CD4-positive, alpha-beta T cell treated with Interleukin-6 at 100 ng/mL for 8 hours (primary cell): Measurements from ENCODE around the gene CTIF.

Experiments used
- DNase-seq: peaks from one replicate; pipeline ENCODE4 v3.0.0-alpha.2; 2020; ENCODE audit warnings: mixed read lengths, low spot score

Gene CTIF

GRCh38 chr18:48621815-48622555, 83.2 kb downstream of the CTIF start:
- no peak for DNase-seq

DNA sequence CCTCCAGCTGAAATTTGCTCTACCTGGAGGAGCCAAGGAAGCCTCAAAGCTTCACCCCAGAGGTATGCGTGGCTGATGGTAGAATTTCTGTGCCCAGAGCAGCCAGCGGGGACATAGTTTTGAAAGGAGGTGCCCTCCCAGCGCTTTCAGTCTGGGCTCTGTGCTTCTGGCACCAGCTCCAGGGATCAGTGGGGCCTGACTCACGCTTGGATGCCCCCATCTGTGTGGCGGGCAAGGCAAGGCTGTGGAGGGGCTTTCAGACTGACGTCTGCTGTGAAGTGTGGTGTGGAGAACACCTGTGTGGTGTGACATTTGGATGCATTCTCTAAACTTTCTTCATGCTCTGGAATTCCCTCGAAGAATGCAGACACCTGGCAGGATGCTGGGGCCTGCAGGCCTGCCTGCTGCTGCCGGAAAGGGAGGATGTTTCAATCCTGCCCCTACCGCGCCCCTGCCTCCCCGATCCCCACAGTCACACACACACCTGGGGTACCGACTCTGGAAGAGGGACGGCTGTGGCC, 84.1 kb downstream of the CTIF start:
- DNase-seq, result no peak

- no peak for DNase-seq
Observed at GRCh38 chr18:48623468-48624235, 84.8 kb downstream of the CTIF start.

DNA sequence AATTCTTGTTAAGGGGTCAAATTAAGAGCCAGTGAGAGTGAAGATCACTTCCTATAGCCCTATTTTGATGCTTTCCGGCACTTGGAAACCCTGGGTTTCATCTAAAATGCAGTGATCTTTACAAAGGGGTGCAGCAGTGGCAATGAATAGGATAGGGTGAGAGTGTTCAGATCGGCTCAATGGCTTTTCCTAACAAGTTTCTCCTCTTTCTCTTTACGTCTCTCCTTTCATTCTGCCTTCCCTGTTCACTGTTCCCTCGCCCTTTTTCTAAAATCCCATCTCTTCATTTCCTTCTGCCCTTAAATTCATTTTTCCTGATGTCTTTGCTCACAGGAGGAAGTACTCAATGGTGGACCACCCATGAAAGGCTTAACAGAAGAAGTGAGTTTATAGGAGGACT, 86.0 kb downstream of the CTIF start:
- DNase-seq, result no peak

DNA sequence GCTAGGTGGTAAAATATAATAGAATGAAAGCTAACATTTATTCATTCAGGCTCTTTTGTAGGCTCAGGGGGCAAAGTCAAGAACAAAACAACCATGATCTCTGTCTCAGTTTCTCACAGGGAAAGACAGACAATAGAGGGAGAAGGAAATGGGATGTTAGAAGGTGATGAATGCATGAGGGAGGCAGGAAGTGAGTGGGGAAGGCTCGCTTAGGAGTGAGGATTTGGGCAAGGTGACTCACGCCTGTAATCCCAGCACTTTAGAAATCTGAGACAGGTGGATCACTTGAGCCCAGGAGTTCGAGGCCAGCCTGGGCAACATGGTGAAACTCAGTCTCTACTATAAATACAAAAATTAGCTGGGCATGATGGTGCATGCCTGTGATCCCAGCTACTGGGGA, 88.4 kb downstream of the CTIF start:
- DNase-seq, result no peak

GRCh38 chr18:48629730-48630324, 91.0 kb downstream of the CTIF start:
- no peak for DNase-seq

GRCh38 chr18:48631851-48632250, 93.0 kb downstream of the CTIF start:
- DNase-seq, result no peak

- DNase-seq, result no peak
Observed at GRCh38 chr18:48632676-48633257, 93.9 kb downstream of the CTIF start.

- DNase-seq, result no peak
Observed at GRCh38 chr18:48634491-48634890, 95.7 kb downstream of the CTIF start.

DNA sequence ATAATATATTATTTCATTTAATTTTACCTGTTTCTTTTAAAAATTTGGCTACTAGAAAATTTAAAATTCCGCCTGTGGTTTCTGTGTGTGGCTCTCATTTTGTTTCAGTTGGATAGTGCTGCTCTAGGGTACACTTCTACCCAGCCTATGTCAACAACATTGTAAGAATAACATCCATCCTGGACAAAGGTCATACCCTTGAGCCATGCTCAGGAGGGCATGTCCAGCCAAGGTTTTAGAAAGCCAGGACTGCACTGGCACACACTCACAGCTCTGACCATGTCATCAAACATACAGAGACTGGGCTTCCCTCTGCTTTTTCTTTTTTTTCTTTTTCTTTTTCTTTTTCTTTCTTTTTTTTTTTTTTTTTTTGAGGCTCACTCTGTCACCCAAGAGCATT, 96.1 kb downstream of the CTIF start:
- no peak for DNase-seq

- no peak for DNase-seq
Observed at GRCh38 chr18:48635806-48636205, 97.0 kb downstream of the CTIF start.

GRCh38 chr18:48636436-48636835, 97.6 kb downstream of the CTIF start:
- no peak for DNase-seq

DNA sequence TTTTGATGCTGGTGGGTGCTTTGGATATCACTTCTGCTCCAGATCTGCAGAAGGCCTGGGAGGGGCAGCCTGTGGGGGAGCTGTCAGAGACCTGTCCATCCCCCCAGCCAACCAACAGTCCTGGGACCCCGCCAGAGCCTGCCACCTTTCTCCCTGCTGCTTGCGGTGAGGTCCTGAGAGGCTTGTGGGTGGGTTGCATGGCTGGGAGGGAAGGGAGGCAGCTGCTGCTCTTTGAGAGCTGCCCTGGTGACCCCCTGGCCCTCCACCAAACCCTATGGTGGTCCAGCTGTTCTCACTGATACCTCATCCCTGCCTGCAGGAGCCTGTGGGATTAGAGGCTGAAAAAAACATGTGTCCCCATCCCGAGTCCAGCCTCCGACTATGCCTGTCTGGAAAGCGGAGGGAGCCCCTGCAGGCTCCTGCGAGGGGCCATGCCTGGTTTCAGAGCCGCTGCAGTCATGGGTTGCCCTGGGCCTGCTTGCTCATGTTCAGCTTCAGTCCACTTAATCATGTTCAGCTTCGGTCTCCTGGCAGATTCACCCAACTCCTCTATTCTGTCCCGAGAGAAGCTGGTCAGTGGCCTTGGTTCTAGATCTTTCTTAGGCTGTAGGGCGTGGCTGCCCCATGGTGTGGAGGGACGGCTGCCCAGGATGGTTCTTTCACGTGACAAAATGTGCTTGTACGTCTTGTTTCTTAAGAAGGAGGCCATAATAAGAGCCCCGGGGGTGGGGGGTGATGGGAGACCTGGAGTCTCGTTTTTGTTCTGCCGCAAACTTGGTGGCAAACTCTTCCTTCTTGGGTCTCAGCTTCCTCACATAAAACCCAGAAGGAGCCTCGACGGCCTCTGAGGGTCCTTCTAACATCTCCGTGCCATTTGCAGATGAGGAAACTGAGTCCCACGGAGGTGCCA, 98.5 kb downstream of the CTIF start:
- no peak for DNase-seq

DNA sequence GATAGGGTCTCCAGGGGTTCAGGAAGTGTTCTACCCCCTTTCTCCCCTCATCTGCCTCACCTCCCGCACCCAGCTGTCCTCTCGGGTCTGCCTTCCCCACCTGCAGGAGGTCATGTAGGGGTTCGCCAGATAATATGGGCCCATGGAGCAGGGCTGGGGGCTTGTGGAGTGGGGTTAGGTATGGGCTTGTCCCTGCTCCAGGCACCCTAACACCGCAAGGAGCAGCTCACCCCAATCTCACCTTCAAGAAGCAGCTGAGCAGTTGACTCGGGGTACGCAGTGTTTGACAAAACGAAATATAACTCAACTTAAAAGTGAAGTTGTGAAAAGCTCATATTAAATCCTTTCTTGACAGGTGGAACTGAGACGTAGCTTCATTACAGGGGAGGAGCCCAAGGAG, 99.6 kb downstream of the CTIF start:
- DNase-seq, result no peak

GRCh38 chr18:48638896-48639771, 100.3 kb downstream of the CTIF start:
- DNase-seq, result no peak

- DNase-seq, result no peak
Observed at GRCh38 chr18:48639772-48640432, 101.1 kb downstream of the CTIF start.

- no peak for DNase-seq
Observed at GRCh38 chr18:48640566-48641270, 101.9 kb downstream of the CTIF start.

DNA sequence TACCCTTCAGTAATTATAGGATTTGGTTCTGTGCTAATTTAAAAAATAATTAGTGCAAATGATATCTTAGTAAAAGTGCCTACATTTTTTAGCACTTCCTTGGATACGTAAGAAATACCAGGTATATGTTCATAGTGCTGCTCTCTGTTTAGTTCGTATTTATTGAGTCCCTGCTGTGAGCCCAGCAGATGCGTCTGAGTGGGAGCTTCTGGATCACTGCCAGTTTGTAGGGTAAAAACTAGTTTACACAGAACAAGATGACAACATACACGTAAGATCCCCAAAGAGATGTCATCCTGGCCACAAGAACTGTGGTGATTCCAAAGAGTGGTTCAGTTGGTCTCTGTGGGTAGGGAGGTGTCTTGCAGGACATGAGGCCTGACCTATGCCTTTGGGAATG, 103.2 kb downstream of the CTIF start:
- no peak for DNase-seq

- no peak for DNase-seq
Observed at GRCh38 chr18:48642503-48642902, 103.7 kb downstream of the CTIF start.
